Stimulated activated CD4-positive, alpha-beta T cell treated with anti-CD3 and anti-CD28 coated beads, Interleukin-12 subunit alpha, Interleukin-12 subunit beta, amount 100 ng/mL, for 4 hours (primary cell): ENCODE results near the gene SLC38A2.
"Not testable (repeated sequence)": the region's sequence is repeated elsewhere in the genome, so short reads cannot be mapped to it uniquely, and the experiment has no call there.

Experiments
- DNase-seq: peaks from one replicate; pipeline ENCODE4 v3.0.0-alpha.2; 2020

Gene SLC38A2

DNA sequence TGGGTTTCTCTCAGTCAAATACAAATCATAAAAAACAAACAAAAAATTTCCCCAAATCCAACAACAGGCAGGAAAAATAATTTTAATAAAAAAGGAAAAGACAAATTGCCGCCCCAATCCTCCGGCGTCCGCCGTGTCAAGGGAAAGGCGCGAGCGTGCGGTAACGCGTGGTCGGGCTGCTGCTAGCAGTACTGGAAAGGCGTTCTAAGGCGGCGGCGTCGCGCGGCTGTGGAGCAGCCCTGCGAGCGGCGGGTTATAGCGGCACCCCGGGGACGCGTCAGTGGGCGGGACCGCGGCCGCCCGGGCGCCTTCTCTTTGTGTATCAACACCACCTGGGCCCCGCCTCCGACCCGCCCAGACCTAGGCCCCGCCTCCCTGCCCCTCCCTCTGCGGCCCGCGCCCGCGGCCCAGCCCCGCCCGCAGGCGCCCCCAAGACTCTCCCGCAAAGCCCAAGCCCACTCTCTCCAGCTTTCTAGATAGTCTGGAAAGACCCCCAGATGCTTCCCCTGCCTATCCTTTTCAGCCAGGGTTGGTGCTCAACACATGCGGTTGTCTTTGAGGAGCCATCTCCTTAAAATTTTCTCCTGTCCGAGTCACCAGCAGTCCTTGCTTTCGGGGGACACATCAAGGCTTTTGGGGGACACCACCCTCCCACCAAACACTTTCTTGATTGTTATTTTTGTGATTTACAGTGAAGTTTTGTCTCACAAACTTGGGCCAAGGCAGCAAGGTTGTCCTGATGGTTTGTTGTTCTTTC lies at the start of gene SLC38A2:
TSS of gene SLC38A2 (minus strand) at position 230 of the 757 bp plus-strand sequence. CDS start 1,480 bp downstream, outside the sequence.
- peak; percentile 97 for DNase-seq

GRCh38 chr12:46419675-46420074 lies 47.1 kb upstream of the SLC38A2 start:
- DNase-seq: no peak

DNA sequence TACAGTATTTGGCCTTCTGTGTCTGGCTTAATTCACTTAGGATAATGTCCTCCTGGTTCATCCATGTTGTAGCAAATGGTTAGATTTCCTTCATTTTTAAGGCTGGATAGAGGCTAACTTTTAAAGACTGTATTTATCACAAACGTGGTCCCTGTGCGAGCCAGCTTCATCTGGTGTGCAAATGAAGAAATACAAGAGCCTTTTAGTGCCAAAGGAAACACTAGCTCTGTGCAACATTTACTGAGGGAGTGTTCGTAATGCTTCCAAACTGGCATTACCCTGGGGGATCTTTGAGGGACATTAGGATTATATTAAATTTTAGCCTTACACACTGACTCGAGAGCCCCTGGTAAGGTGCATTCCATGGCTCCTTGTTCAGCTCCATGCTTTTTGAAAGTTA lies 43.0 kb upstream of the SLC38A2 start:
- no peak for DNase-seq

- DNase-seq: no peak
Measured at GRCh38 chr12:46414591-46415268, 42.2 kb upstream of the SLC38A2 start.

DNA sequence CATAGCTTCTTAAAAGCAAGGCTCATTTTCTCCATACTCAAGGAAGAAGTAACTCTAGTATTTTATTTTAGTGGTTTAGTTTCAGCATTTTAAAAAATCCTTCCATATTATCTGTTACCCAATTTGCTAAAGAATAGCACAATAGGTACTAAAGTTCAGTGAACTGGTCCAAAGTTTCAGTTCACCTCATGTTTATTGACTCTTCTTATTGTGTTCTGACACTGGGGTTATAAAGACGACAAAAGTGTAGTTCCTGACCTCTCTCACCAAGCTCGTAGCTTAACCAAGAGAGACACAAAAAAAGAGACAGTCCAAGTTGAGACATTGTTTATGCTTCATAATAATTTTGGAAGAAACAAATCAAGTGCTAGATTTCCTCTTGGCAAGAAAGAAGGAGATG lies 40.8 kb upstream of the SLC38A2 start:
- no peak for DNase-seq

DNA sequence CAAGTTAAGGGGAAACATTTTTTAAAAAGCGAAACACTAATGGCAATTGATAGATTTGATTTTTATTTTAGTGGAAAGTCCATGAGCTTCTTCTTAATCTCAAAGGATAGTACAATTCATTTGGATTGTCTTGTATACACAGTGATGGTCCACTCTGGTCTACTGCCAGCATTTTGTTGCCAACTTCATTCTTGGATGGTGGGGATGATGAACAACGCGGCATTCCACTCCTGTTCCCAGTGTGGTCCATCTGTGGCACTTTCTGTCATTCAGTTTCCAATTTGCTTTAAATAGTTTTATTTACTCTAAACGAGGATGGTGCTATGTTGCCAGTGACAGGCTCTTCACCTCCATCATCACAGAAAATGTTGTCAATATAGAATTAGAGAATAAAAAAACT lies 40.3 kb upstream of the SLC38A2 start:
- DNase-seq: no peak

GRCh38 chr12:46410495-46410894 lies 37.9 kb upstream of the SLC38A2 start:
- no peak for DNase-seq

GRCh38 chr12:46409974-46410373 lies 37.4 kb upstream of the SLC38A2 start:
- DNase-seq: no peak

DNA sequence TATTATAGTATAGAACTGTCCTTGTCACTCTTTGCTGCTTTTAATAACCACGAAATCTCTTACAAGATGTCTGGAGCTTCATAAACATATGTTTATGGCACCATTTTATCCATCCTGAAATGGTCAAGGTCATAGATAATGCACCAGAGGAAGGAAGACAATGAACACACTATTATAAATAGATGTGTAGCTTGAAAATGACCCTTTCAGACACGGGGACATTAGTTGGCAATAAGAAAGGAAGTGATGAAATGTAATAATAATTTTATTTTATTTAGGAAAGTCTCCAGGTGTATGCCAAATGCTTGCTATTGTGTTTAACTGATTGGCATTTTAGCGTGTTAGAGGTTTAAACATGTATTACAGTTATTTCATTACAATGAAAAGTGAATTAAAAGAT lies 36.8 kb upstream of the SLC38A2 start:
- DNase-seq: no peak

DNA sequence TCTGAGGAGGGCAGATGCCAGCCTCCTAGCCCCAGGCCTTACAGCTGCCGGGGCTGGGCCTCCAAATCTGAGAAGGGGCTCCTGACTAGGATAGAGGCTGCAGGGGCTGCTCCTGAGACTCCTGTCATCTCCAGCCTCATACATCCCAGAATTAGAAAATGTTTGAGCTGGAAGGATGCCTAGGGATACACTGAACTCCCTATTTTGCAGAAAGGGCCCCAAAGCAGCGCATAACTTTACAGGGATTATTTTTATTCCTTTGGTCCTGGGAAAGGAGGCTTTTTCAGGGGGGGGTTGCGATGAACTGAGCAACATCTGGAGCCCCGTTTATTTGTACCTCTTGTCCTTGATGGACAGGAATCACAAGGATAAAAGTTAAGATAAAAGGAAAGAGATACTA lies 35.9 kb upstream of the SLC38A2 start:
- no peak for DNase-seq

GRCh38 chr12:46407361-46407760 lies 34.8 kb upstream of the SLC38A2 start:
- no peak for DNase-seq

DNA sequence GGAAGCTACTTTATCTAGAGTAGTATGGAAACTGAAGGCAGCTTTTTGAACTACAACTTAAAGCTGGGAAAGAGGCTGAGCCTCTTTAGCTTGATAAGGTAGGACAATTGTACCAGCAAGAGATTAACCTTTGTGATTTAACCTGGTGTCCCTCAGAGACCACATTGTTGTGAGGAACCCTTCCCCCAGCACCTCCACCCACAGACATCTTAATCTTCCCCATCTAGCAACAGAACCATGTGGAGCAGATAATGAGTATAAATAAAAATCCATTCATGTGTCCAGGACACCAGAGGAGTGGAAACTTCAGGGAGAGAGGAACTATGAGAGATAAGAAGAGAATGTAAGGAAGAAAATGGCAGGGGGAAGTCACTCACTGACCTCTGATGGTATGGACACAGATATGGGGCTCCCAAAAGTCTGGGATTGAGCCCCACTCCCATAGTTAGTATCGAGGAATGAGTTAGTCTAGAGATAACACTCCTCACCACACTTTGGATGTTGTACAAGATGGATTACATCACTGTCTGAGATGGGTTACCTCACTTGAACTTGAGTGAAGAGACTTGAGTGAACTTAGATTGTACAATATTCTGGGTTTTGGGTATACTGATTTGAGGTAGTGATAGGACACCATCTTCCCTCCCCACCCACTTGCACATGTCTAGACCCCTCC lies 33.9 kb upstream of the SLC38A2 start:
- DNase-seq: no peak

GRCh38 chr12:46404733-46405132 lies 32.2 kb upstream of the SLC38A2 start:
- DNase-seq: no peak

- no peak for DNase-seq
Measured at GRCh38 chr12:46404225-46404631, 31.7 kb upstream of the SLC38A2 start.

DNA sequence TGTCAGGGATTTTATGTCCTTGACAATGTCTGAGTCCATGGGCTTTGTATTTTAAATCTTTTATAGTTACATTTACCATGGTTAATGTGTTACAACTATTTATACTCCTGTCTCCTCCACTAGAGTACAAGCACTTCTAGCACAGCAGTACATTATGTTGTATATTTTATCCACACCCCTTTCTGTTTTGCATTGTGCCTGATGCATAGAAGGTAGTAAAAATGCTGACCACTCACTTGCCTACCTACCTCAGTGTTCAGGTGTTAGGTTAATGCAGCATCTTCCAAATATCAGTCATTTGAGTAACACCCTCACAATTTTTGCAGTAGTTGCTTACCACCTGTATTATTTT lies 31.1 kb upstream of the SLC38A2 start:
- no peak for DNase-seq

GRCh38 chr12:46402941-46403718 lies 30.6 kb upstream of the SLC38A2 start:
- DNase-seq: no peak

GRCh38 chr12:46402451-46402850 lies 29.9 kb upstream of the SLC38A2 start:
- DNase-seq: no peak

DNA sequence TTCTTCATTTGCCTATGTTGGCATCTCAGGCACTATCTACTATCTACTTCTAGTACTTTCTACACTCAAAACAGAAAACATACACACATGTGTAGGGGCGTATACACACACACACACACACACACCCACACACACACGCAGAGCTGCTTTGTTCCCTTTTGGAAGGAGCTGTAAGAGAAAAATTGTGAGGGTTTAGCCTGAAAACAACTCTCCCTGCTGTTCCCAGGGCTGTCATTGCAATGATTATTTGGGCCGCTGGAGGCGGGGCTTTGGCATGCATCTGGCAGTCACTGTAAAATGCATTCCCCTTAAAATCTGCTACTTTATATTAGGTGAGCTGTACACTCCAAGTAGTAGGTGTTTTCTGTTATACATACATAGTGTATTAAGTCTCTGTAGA lies 29.1 kb upstream of the SLC38A2 start:
- no peak for DNase-seq

GRCh38 chr12:46400406-46400805 lies 27.8 kb upstream of the SLC38A2 start:
- DNase-seq: no peak

GRCh38 chr12:46399461-46400248 lies 27.1 kb upstream of the SLC38A2 start:
- not testable (repeated sequence) for DNase-seq

DNA sequence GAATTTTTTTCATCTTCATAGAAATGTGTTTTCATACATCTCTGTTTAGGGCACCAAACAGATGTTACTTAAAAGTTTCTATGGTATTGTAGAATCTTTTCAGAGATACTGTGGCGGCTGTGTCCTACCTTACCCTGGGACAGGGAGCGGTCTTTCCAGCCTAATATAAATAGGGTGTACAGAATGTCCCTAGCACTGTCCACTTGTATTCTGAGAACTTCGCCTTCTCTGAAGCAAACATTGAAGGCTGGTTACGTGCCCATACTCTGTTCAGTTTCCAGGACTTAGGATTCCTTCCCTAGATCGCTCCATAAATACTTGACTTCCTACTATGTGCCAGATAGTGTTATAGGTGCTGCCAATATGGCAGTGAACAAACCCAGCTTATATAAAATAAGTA lies 24.3 kb upstream of the SLC38A2 start:
- no peak for DNase-seq

DNA sequence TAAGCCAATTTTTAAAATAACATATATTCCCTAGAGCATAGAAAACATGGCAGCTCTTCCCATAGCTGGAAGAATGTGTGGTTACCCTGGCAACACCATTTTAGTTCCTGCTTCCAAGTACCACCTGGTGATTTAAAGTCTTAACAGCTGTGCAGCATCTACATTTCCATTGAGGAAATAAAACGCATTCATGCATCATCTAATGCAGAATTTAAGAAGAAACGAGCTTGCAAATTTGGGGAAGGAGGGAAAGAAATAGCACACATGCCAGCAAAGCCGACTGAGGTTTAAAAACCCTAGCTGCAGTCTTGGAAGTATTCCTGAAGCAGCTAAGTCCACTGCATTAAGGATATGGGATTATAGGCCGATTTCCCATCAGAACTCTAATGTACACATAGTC lies 22.8 kb upstream of the SLC38A2 start:
- no peak for DNase-seq
